Gastroesophageal sphincter (tissue), 4 donors: ENCODE measurements around the gene CFDP1. TPM values are rescaled to one million over a fixed set of nuclear protein-coding genes. Genes with fewer than 3 reads are reported as not detected.

Source experiments
- ATAC-seq: fragments of 150-250 bp; one replicate; pipeline ENCODE4 v1.9.1; 2016; ENCODE audit warnings: mild to moderate bottlenecking, moderate library complexity
- H3K27ac ChIP-seq, 4 donors: fragments of 200-600 bp; sonication (generic) in 3 of 4; 1 replicate in 3 of 4; 2 replicates in 1 of 4; pipeline ENCODE4 v1.5.1; 2016 to 2019
- H3K27me3 ChIP-seq: fragments of 200-600 bp; sonication (generic); one replicate; pipeline ENCODE4 v1.5.1; 2019
- H3K36me3 ChIP-seq, 2 donors: fragments of 200-600 bp; sonication (generic); one replicate each; pipeline ENCODE4 v1.5.1; 2019; ENCODE audit warnings: control low read depth in 1 of 2
- H3K4me1 ChIP-seq, 3 donors: fragments of 200-600 bp; sonication (generic); 1 replicate in 2 of 3; 2 replicates in 1 of 3; pipeline ENCODE4 v1.5.1; 2016 to 2019; ENCODE audit warnings: control low read depth in 2 of 3
- H3K4me3 ChIP-seq, 2 donors: fragments of 200-600 bp; sonication (generic); one replicate each; pipeline ENCODE4 v1.5.1; 2019; ENCODE audit warnings: mild to moderate bottlenecking in 1 of 2, moderate library complexity in 1 of 2
- H3K9me3 ChIP-seq, 3 donors: fragments of 200-600 bp; sonication (generic); one replicate each; pipeline ENCODE4 v1.5.1; 2017 to 2019; ENCODE audit warnings: control low read depth in 2 of 3
- CTCF ChIP-seq, 4 experiments: fragments of 200-600 bp in 2 of 4; fragments of 450-650 bp in 2 of 4; sonication (generic) in 1 of 4; IDR thresholded peaks; one replicate each; pipeline ENCODE4 v1.5.1; 2017 to 2019; ENCODE audit warnings: antibody characterized with exemption in 4 of 4, mild to moderate bottlenecking in 2 of 4, moderate library complexity in 2 of 4
- EP300 ChIP-seq: sonication (generic); formaldehyde crosslinking; IDR thresholded peaks from one replicate; pipeline ENCODE4 v1.6.1; 2017; ENCODE audit warnings: antibody characterized with exemption, mild to moderate bottlenecking
- POLR2A ChIP-seq, 2 donors: fragments of 450-650 bp; IDR thresholded peaks; one replicate each; pipeline ENCODE4 v1.6.1; 2017; ENCODE audit warnings: antibody characterized with exemption in 2 of 2, mild to moderate bottlenecking in 2 of 2, moderate library complexity in 1 of 2
- POLR2AphosphoS5 ChIP-seq: sonication (generic); formaldehyde crosslinking; IDR thresholded peaks from one replicate; pipeline ENCODE4 v1.6.1; 2017; ENCODE audit warnings: antibody characterized with exemption
- WGBS, 2 donors: methylation state at CpG; one replicate each; pipeline ENCODE4 v1.1.5; 2018; ENCODE audit warnings: low coverage in 1 of 2; 5-methylcytosine and 5-hydroxymethylcytosine counted together
- total RNA-seq, 4 donors: library from RNA; depleted of rRNA; stranded (reverse); fragments of >200 nt; gene quantifications; one replicate each; pipeline ENCODE4 v1.1.0, GENCODE V29; 2016

CFDP1 gene
- total RNA-seq, 4 donors from 2014 or later, result 45.1 to 70.0 (median 50.0) TPM

- ATAC-seq, result no peak
- 70 to 90% methylated on average over 2 to 9 of the region's 80 CpGs for WGBS, 2 donors
- Histone ChIP-seq H3K4me3 (no peak overlapping the region), H3K36me3 (no peaks in the 10 kb centered on the region), H3K27me3 (no peaks in the 10 kb centered on the region), H3K27ac (no peak overlapping the region), H3K4me1 (no peaks in the 10 kb centered on the region), H3K9me3 (no peaks in the 10 kb centered on the region)
- TF ChIP-seq POLR2A (IDR thresholded peaks at IDR 0.05) (no peak), CTCF (IDR thresholded peaks at IDR 0.05) (no peak), POLR2AphosphoS5 (no peak), EP300 (no peak)
Measured at GRCh38 chr16:75478480-75479345, 45.4 kb upstream of the CFDP1 start.

GRCh38 chr16:75477680-75478473, 44.6 kb upstream of the CFDP1 start:
- no peak for ATAC-seq
- Histone ChIP-seq H3K4me3 (no peak overlapping the region), H3K27ac (no peak overlapping the region), H3K36me3 (no peaks in the 10 kb centered on the region), H3K27me3 (no peaks in the 10 kb centered on the region), H3K9me3 (no peaks in the 10 kb centered on the region), H3K4me1 (no peaks in the 10 kb centered on the region)
- TF ChIP-seq POLR2AphosphoS5 (no peak), CTCF (IDR thresholded peaks at IDR 0.05) (no peak), EP300 (no peak), POLR2A (IDR thresholded peaks at IDR 0.05) (no peak)
- 62 to 67% methylated on average over 1 to 4 of the region's 4 CpGs for WGBS, 2 donors

GRCh38 chr16:75476817-75477216, 43.5 kb upstream of the CFDP1 start:
- TF ChIP-seq EP300, result no peak
- TF ChIP-seq POLR2A (IDR thresholded peaks at IDR 0.05), result no peak
- no peak for TF ChIP-seq POLR2AphosphoS5
- TF ChIP-seq CTCF (IDR thresholded peaks at IDR 0.05), result no peak
- WGBS, 2 donors, result 86 to 91% methylated on average over 6 to 7 of the region's 8 CpGs
- no peak for ATAC-seq

GRCh38 chr16:75475420-75475847, 42.1 kb upstream of the CFDP1 start:
- Histone ChIP-seq H3K27ac (no peak overlapping the region), H3K4me1 (no peaks in the 10 kb centered on the region), H3K36me3 (no peaks in the 10 kb centered on the region), H3K4me3 (no peak overlapping the region), H3K27me3 (no peaks in the 10 kb centered on the region), H3K9me3 (no peaks in the 10 kb centered on the region)
- TF ChIP-seq POLR2A (IDR thresholded peaks at IDR 0.05), result no peak
- WGBS, 2 donors, result 100% methylated on average over 1 of the region's 2 CpGs; no CpG with 5 or more reads in 1 of the 2 donors
- no peak for ATAC-seq

More at GRCh38 chr16:75476817-75477216, 43.5 kb upstream of the CFDP1 start:
- Histone ChIP-seq H3K27me3 (no peaks in the 10 kb centered on the region), H3K36me3 (no peaks in the 10 kb centered on the region), H3K9me3 (no peaks in the 10 kb centered on the region), H3K4me1 (no peaks in the 10 kb centered on the region), H3K4me3 (no peak overlapping the region), H3K27ac (no peak overlapping the region)

- Histone ChIP-seq H3K9me3 (no peaks in the 10 kb centered on the region), H3K4me3 (no peak overlapping the region), H3K4me1 (no peaks in the 10 kb centered on the region), H3K36me3 (no peaks in the 10 kb centered on the region), H3K27me3 (no peaks in the 10 kb centered on the region), H3K27ac (no peak overlapping the region)
- ATAC-seq, result no peak
- no peak for TF ChIP-seq EP300
- no peak for TF ChIP-seq POLR2A (IDR thresholded peaks at IDR 0.05)
- no peak for TF ChIP-seq POLR2AphosphoS5
- no peak for TF ChIP-seq CTCF (IDR thresholded peaks at IDR 0.05)
- WGBS, 2 donors, result 81 to 85% methylated on average over 2 to 7 of the region's 17 CpGs
Measured at GRCh38 chr16:75472908-75473877, 39.9 kb upstream of the CFDP1 start.
